ENCODE measurements around the gene BACE2.
"Not testable (repeated sequence)": the region's sequence is repeated elsewhere in the genome, so short reads cannot be mapped to it uniquely, and the experiment has no call there.

Gene BACE2

GRCh38 chr21:41215856-41216408 is 48.0 kb downstream of the BACE2 start:
- no peak for DNase-seq (ENCODE audit: low spot score)

GRCh38 chr21:41216486-41216885 is 48.5 kb downstream of the BACE2 start:
- no peak for DNase-seq (ENCODE audit: low spot score)

GRCh38 chr21:41217671-41218385 is 49.9 kb downstream of the BACE2 start:
- no peak for DNase-seq (ENCODE audit: low spot score)

- DNase-seq (ENCODE audit: low spot score), result no peak
Observed at GRCh38 chr21:41219498-41220207, 51.7 kb downstream of the BACE2 start.

GRCh38 chr21:41220208-41220733 is 52.3 kb downstream of the BACE2 start:
- no peak for DNase-seq (ENCODE audit: low spot score)

- no peak for DNase-seq (ENCODE audit: low spot score)
Observed at GRCh38 chr21:41222247-41223068, 54.5 kb downstream of the BACE2 start.

- no peak for DNase-seq (ENCODE audit: low spot score)
Observed at GRCh38 chr21:41226853-41227252, 58.9 kb downstream of the BACE2 start.

GRCh38 chr21:41227357-41228005 is 59.5 kb downstream of the BACE2 start:
- no peak for DNase-seq (ENCODE audit: low spot score)

- DNase-seq (ENCODE audit: low spot score), result no peak
Observed at GRCh38 chr21:41228006-41228370, 60.0 kb downstream of the BACE2 start.

- no peak for DNase-seq (ENCODE audit: low spot score)
Observed at GRCh38 chr21:41228492-41228891, 60.5 kb downstream of the BACE2 start.

GRCh38 chr21:41228958-41229357 is 61.0 kb downstream of the BACE2 start:
- peak; percentile 9 for DNase-seq (ENCODE audit: low spot score)

- peak; percentile 80 for DNase-seq (ENCODE audit: low spot score)
Observed at GRCh38 chr21:41229509-41230248, 61.7 kb downstream of the BACE2 start.

GRCh38 chr21:41230497-41230896 is 62.5 kb downstream of the BACE2 start:
- DNase-seq (ENCODE audit: low spot score), result no peak

GRCh38 chr21:41231060-41231459 is 63.1 kb downstream of the BACE2 start:
- DNase-seq (ENCODE audit: low spot score), result no peak

GRCh38 chr21:41232013-41232412 is 64.1 kb downstream of the BACE2 start:
- peak; percentile 23 for DNase-seq (ENCODE audit: low spot score)

GRCh38 chr21:41233916-41234315 is 66.0 kb downstream of the BACE2 start:
- no peak for DNase-seq (ENCODE audit: low spot score)

- DNase-seq (ENCODE audit: low spot score), result no peak
Observed at GRCh38 chr21:41234569-41234968, 66.6 kb downstream of the BACE2 start.

GRCh38 chr21:41235201-41235600 is 67.2 kb downstream of the BACE2 start:
- DNase-seq (ENCODE audit: low spot score), result no peak

- no peak for DNase-seq (ENCODE audit: low spot score)
Observed at GRCh38 chr21:41236352-41236973, 68.5 kb downstream of the BACE2 start.

GRCh38 chr21:41238081-41238796 is 70.3 kb downstream of the BACE2 start:
- not testable (repeated sequence) for DNase-seq (ENCODE audit: low spot score)

Measured in germinal center (tissue), 1 donor.